A549 (cell line): ENCODE results near the gene ATP9B. TPM values are rescaled to one million over a fixed set of nuclear protein-coding genes. Genes with fewer than 3 reads are reported as not detected.

Experiments used
- ATAC-seq, 2 experiments: fragments of 200-7000 bp in 1 of 2; fragments of >200 bp in 1 of 2; cut with Nextera tagmentation in 1 of 2; cut with Tn5 transposase in 1 of 2; 3 replicates each; pipeline versions ENCODE4 v1.8.0 to v1.9.1; 2018 to 2020; ENCODE audit warnings: mild to moderate bottlenecking in 1 of 2, moderate library complexity in 1 of 2
- CTCF ChIA-PET: fragments of 300-600 bp; sonication (Branson Sonifier 250); formaldehyde crosslinking; extraction: SDS; loops from one replicate; lab custom pipeline; 2021; ENCODE audit warnings: antibody characterized with exemption, inconsistent platforms; lab: Yijun Ruan, JAX
- POLR2A ChIA-PET: fragments of 350-600 bp; formaldehyde crosslinking; extraction: SDS; loops from one replicate; lab custom pipeline; 2021; ENCODE audit warnings: antibody characterized with exemption, inconsistent platforms; lab: Yijun Ruan, JAX
- DNase-seq, 2 experiments: peaks; one replicate each; pipeline versions ENCODE4 v3.0.0 to v3.0.0-alpha.2; 2011 to 2016; ENCODE audit warnings: low read depth in 1 of 2, low spot score in 1 of 2
- FAIRE-seq: peaks from 2 replicates; lab custom pipeline; 2011; peaks lifted over from hg19 to GRCh38; lab: Jason Lieb, UNC
- H3K27ac ChIP-seq, 2 experiments: fragments of >200 bp; sonication (Bioruptor Twin); formaldehyde crosslinking; 3 replicates each; pipeline ENCODE4 v1.5.1; 2016 to 2017
- H3K4me1 ChIP-seq: fragments of >200 bp; sonication (Bioruptor Twin); formaldehyde crosslinking; 3 replicates; pipeline ENCODE4 v1.6.1; 2016
- H3K4me2 ChIP-seq: fragments of >200 bp; sonication (Bioruptor Twin); formaldehyde crosslinking; 3 replicates; pipeline ENCODE4 v1.6.1; 2016
- H3K4me3 ChIP-seq: fragments of >200 bp; sonication (Bioruptor Twin); formaldehyde crosslinking; 3 replicates; pipeline ENCODE4 v1.5.1; 2016
- H3K9me3 ChIP-seq: fragments of >200 bp; sonication (Bioruptor Twin); formaldehyde crosslinking; 3 replicates; pipeline ENCODE4 v1.6.1; 2016
- BHLHE40 ChIP-seq: IDR thresholded peaks from 2 replicates; pipeline ENCODE4 v1.6.1; 2012; ENCODE audit warnings: low read depth, low read length, inconsistent platforms
- CHD2 ChIP-seq: fragments of 150-350 bp; IDR thresholded peaks from 2 replicates; pipeline ENCODE4 v1.6.1; 2014; ENCODE audit warnings: low read length; ENCODE audit not compliant: partially characterized antibody
- FOSL2 ChIP-seq, 2 experiments: fragments of 450-650 bp in 1 of 2; fragments of >200 bp in 1 of 2; sonication (Bioruptor Twin) in 1 of 2; formaldehyde crosslinking; IDR thresholded peaks; 2 replicates each; pipeline versions ENCODE4 v1.5.0 to v1.6.1; 2016 to 2020; ENCODE audit warnings: mild to moderate bottlenecking in 1 of 2, moderate library complexity in 1 of 2
- FOXS1 ChIP-seq: fragments of 250-450 bp; sonication (Bioruptor Pico); IDR thresholded peaks from 2 replicates; pipeline ENCODE4 v1.5.0; 2020; ENCODE audit warnings: mild to moderate bottlenecking, moderate library complexity
- HOXB13 ChIP-seq: fragments of 250-450 bp; sonication (Bioruptor Pico); IDR thresholded peaks from 2 replicates; pipeline ENCODE4 v1.5.0; 2020; ENCODE audit warnings: low read depth, mild to moderate bottlenecking, moderate library complexity
- HOXB5 ChIP-seq: fragments of 250-450 bp; sonication (Bioruptor Pico); IDR thresholded peaks from 2 replicates; pipeline ENCODE4 v1.5.0; 2020; ENCODE audit warnings: mild to moderate bottlenecking, moderate library complexity
- MAZ ChIP-seq: fragments of 150-350 bp; IDR thresholded peaks from 2 replicates; pipeline ENCODE4 v1.6.1; 2014; ENCODE audit warnings: antibody characterized with exemption, low read depth, low read length, borderline replicate concordance
- MYC ChIP-seq: IDR thresholded peaks from 2 replicates; pipeline ENCODE4 v1.6.1; 2012; ENCODE audit warnings: mild to moderate bottlenecking, inconsistent platforms, low read length, improper control_type of control experiment, borderline replicate concordance
- POLR2A ChIP-seq: IDR thresholded peaks from 2 replicates; pipeline ENCODE4 v1.6.1; 2012; ENCODE audit warnings: mild to moderate bottlenecking, low read length
- ZSCAN20 ChIP-seq: fragments of 250-450 bp; sonication (Bioruptor Pico); IDR thresholded peaks from 2 replicates; pipeline ENCODE4 v1.8.0; 2022; ENCODE audit warnings: mild to moderate bottlenecking, moderate library complexity
- WGBS: methylation state at CpG from one replicate; pipeline ENCODE4 v1.1.6; 2017; ENCODE audit errors: missing lambda C conversion rate; 5-methylcytosine and 5-hydroxymethylcytosine counted together
- polyA plus RNA-seq, 4 experiments: library from polyadenylated mRNA; depleted of rRNA in 3 of 4; stranded (reverse); fragments of >200 nt; fragmentation: RNase III in 1 of 4; extraction: RNeasy Plus Mini Kit Qiagen cat#74134 plus additional on column Dnase treatment in 1 of 4; gene quantifications; 2 replicates in 3 of 4; 3 replicates in 1 of 4; pipeline ENCODE4 v1.2.3, GENCODE V29; 2011 to 2017
- TF ChIP-seq, protein P1 (sequence below): IDR thresholded peaks from 2 replicates; pipeline ENCODE4 v1.6.1; 2012; ENCODE audit warnings: low read depth, borderline replicate concordance
- TF ChIP-seq, protein P2 (sequence below): fragments of 250-450 bp; sonication (Bioruptor Pico); IDR thresholded peaks from 2 replicates; pipeline ENCODE4 v1.5.0; 2021; ENCODE audit warnings: mild to moderate bottlenecking, moderate library complexity, borderline replicate concordance
- TF ChIP-seq, protein P3 (sequence below): fragments of >200 bp; sonication (Bioruptor Twin); formaldehyde crosslinking; IDR thresholded peaks from 3 replicates; pipeline ENCODE4 v1.5.1; 2016

Gene ATP9B
- polyA plus RNA-seq, 2 of the 4 experiments (the other 2 are of a cell fraction): 22.6 to 35.7 TPM

DNA sequence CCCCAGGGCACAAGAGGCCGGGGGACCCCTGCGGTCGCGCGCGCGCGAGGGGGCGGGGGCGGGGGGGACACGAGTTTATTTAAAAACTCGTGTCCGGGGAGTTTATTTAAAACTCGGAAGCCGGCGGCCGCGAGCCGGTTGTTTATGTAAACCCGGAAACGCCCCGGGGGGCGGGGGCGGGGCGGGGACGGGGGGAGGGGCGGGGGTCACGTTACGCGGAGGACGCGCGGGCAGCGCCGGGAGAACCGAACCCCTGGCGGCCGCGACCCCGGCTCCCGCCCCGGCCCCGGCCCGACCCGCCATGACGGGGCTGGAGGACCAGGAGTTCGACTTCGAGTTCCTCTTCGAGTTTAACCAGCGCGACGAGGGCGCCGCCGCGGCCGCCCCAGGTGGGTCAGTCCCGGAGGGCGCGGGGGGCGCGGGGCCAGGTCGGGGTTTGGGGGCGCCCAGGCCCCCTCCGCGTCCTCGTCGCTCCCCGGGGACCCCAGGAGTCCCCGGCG, 330.9 kb downstream of the ATP9B start:
- CTCF ChIA-PET: no interaction called here
- DNase-seq (peak in 1 of 2 experiments; percentile 32), FAIRE-seq (no peak), ATAC-seq (no peak; a peak in 1 of 6 replicates)
- H3K4me3 ChIP-seq: peak overlapping the region; percentile 78
- H3K9me3 ChIP-seq: no peaks in the 10 kb centered on the region
- peak overlapping the region; percentile 81 to 98 for H3K27ac ChIP-seq
- peak overlapping the region; percentile 90 for H3K4me2 ChIP-seq
- POLR2A ChIA-PET: no interaction called here
- TF ChIP-seq FOXS1 (CRISPR knock-in tag): no peak
- TF ChIP-seq FOSL2 (IDR thresholded peaks at IDR 0.05): no peak
- TF ChIP-seq FOSL2 (CRISPR knock-in tag; IDR thresholded peaks at IDR 0.05): no peak
- TF ChIP-seq MAZ: no peak
- H3K4me1 ChIP-seq: no peaks in the 10 kb centered on the region
- no CpG with 5 or more reads among the region's 71 CpGs for WGBS

DNA sequence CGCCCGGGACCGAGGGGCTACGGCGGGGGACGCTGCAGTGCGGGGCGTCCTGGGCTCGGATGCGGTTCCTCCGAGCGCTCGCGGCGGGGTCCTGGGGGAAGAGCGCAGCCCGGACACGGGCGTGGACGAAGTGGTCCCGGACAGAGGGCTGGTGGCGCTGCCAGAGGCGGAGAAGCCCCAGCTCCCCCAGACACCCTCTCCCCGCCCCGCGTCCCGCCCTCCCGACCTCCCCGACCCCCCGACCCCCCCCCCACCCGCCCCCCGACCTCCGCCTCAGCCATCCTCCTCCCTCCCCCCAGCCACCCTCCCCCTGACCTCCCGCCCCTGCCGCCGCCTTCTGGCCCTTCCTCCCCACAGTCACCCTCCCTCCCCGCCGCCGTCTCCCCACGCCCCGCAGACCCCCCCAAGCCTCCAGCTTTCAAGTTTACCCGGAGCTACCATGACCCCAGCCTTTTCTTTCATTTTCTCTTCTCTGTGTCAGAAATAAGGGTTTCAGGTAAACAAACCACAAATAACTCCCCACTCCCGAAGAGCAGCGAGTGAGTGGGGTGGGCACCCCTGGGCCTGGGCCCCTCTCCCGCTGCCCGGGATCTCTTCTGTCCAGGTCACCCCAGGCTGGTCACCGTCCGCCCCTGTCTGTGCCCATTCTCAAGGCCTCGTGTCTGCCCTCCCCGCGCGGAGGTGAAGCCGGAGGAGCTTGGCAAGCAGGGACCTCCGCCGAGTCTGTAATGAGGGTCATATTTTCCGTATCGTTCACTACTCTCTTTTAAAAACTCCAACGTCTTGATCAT, 331.6 kb downstream of the ATP9B start:
- Histone ChIP-seq H3K27ac (peak overlapping the region; percentile 81 to 98), H3K4me3 (peak overlapping the region; percentile 78), H3K4me1 (no peaks in the 10 kb centered on the region)
- DNase-seq (no peak), FAIRE-seq (no peak), ATAC-seq (no peak; a peak in 1 of 6 replicates)
- 94% methylated on average over 17 of the region's 58 CpGs for WGBS
- ChIA-PET POLR2A (no interaction called here), CTCF (no interaction called here)
- TF ChIP-seq BHLHE40: no peak
- TF ChIP-seq MYC: no peak
- TF ChIP-seq, all 56 proteins: peak for 0
- Histone ChIP-seq H3K9me3 (no peaks in the 10 kb centered on the region), H3K4me2 (peak overlapping the region; percentile 90)

DNA sequence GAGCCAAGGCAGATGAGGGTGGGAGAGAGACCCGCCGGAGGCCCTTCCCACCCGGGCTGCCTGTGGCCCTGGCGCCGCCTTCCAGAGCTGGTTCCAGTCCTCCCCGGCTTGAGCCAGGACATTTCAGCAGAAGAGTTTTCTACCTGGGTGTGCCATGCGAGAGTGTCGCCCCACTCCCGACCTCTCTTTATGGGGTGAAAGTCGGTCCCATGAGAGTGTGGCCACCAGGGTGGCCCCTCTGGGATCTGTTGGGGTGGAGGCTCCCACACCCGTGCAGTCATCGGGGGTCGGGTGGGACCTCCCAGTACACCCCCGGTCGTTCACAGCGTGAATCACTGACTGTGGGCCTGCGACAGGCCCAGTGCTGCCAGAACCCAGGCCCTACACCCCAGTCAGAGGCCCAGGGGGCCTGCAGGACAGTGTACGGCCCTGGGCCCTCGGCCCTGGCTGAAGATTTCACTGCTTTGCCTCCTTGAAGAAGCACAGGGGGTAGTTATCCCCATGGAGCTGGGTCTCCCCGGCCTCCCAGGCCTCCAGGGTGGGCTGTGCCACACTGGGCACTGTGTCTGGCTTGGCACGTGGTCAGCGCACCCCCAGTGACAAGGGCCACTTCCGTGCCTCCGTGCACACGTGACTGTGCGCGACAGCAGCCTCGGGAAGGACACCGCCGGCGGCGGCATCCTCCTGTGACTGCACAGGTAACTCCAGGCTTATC, 332.5 kb downstream of the ATP9B start:
- WGBS: 100% methylated on average over 1 of the region's 32 CpGs
- Histone ChIP-seq H3K27ac (no peak overlapping the region), H3K4me3 (no peak overlapping the region), H3K4me1 (no peaks in the 10 kb centered on the region), H3K4me2 (no peak overlapping the region), H3K9me3 (no peaks in the 10 kb centered on the region)
- POLR2A ChIA-PET: no interaction called here
- DNase-seq: no peak
- TF ChIP-seq, protein P1, sequence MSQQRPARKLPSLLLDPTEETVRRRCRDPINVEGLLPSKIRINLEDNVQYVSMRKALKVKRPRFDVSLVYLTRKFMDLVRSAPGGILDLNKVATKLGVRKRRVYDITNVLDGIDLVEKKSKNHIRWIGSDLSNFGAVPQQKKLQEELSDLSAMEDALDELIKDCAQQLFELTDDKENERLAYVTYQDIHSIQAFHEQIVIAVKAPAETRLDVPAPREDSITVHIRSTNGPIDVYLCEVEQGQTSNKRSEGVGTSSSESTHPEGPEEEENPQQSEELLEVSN: no peak
- TF ChIP-seq, protein P2, sequence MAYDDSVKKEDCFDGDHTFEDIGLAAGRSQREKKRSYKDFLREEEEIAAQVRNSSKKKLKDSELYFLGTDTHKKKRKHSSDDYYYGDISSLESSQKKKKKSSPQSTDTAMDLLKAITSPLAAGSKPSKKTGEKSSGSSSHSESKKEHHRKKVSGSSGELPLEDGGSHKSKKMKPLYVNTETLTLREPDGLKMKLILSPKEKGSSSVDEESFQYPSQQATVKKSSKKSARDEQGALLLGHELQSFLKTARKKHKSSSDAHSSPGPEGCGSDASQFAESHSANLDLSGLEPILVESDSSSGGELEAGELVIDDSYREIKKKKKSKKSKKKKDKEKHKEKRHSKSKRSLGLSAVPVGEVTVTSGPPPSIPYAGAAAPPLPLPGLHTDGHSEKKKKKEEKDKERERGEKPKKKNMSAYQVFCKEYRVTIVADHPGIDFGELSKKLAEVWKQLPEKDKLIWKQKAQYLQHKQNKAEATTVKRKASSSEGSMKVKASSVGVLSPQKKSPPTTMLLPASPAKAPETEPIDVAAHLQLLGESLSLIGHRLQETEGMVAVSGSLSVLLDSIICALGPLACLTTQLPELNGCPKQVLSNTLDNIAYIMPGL: no peak
- TF ChIP-seq FOXS1 (CRISPR knock-in tag) (no peak), CHD2 (no peak), HOXB13 (CRISPR knock-in tag) (no peak), HOXB5 (CRISPR knock-in tag) (no peak), ZSCAN20 (CRISPR knock-in tag) (no peak), POLR2A (no peak)
- TF ChIP-seq, protein P3, sequence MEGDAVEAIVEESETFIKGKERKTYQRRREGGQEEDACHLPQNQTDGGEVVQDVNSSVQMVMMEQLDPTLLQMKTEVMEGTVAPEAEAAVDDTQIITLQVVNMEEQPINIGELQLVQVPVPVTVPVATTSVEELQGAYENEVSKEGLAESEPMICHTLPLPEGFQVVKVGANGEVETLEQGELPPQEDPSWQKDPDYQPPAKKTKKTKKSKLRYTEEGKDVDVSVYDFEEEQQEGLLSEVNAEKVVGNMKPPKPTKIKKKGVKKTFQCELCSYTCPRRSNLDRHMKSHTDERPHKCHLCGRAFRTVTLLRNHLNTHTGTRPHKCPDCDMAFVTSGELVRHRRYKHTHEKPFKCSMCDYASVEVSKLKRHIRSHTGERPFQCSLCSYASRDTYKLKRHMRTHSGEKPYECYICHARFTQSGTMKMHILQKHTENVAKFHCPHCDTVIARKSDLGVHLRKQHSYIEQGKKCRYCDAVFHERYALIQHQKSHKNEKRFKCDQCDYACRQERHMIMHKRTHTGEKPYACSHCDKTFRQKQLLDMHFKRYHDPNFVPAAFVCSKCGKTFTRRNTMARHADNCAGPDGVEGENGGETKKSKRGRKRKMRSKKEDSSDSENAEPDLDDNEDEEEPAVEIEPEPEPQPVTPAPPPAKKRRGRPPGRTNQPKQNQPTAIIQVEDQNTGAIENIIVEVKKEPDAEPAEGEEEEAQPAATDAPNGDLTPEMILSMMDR: no peak
- no peak for FAIRE-seq
- ATAC-seq: no peak; a peak in 1 of 6 replicates
- CTCF ChIA-PET: interaction anchor here (1.3 kb wide), 1 partner anchor 21 kb away, joined by 6 read pairs; no protein-coding TSS in a partner anchor
